ENCODE measurements around the gene MECP2. TPM values are rescaled to one million over a fixed set of nuclear protein-coding genes. Genes with fewer than 3 reads are reported as not detected.

The MECP2 gene
- total RNA-seq, 4 donors from 2014 or later: 22.1 to 53.1 (median 37.8) TPM

GRCh38 chrX:154115750-154116149 is 18.2 kb upstream of the MECP2 start:
- intact Hi-C loops (cut with DNase I; ENCODE audit: low total_unique reads): no loop called here
- Histone ChIP-seq H3K36me3 (no peaks in the 10 kb centered on the region), H3K4me3 (no peak overlapping the region), H3K27me3 (no peaks in the 10 kb centered on the region), H3K27ac (no peak overlapping the region), H3K9me3 (no peaks in the 10 kb centered on the region), H3K4me1 (no peaks in the 10 kb centered on the region)
- no peak for DNase-seq
- WGBS, 2 donors (ENCODE audit: low coverage in 1 of 2): 81% methylated on average over 5 of the region's 5 CpGs; no CpG with 5 or more reads in 1 of the 2 donors
- TF ChIP-seq POLR2AphosphoS5 (IDR thresholded peaks at IDR 0.05) (no peak), POLR2A (IDR thresholded peaks at IDR 0.05) (no peak), CTCF (IDR thresholded peaks at IDR 0.05) (no peak), EP300 (IDR thresholded peaks at IDR 0.05; ENCODE audit: low read depth) (no peak)
- in situ Hi-C loops (cut with MboI; ENCODE audit: low pct_ligation_motif_present in 1 of 4, low pct_unique_long_range_greater_than_20kb in 1 of 4, low sequenced_read_pairs in 3 of 4): no loop called here

- TF ChIP-seq CTCF (IDR thresholded peaks at IDR 0.05): no peak
- TF ChIP-seq EP300 (IDR thresholded peaks at IDR 0.05; ENCODE audit: low read depth): no peak
- TF ChIP-seq POLR2AphosphoS5 (IDR thresholded peaks at IDR 0.05): no peak
- no peak for TF ChIP-seq POLR2A (IDR thresholded peaks at IDR 0.05)
- WGBS, 2 donors (ENCODE audit: low coverage in 1 of 2): 87% methylated on average over 10 of the region's 10 CpGs; no CpG with 5 or more reads in 1 of the 2 donors
- no peaks in the 10 kb centered on the region for H3K36me3 ChIP-seq
- H3K27ac ChIP-seq: no peak overlapping the region
- H3K4me1 ChIP-seq: no peaks in the 10 kb centered on the region
- H3K27me3 ChIP-seq: no peaks in the 10 kb centered on the region
- H3K9me3 ChIP-seq: no peaks in the 10 kb centered on the region
- H3K4me3 ChIP-seq: no peak overlapping the region
- intact Hi-C loops (cut with DNase I; ENCODE audit: low total_unique reads): no loop called here
- in situ Hi-C loops (cut with MboI; ENCODE audit: low pct_ligation_motif_present in 1 of 4, low pct_unique_long_range_greater_than_20kb in 1 of 4, low sequenced_read_pairs in 3 of 4): no loop called here
- DNase-seq: no peak
Measured at GRCh38 chrX:154115071-154115470, 17.6 kb upstream of the MECP2 start.

- 90 to 100% methylated on average over 1 to 5 of the region's 5 CpGs for WGBS, 2 donors (ENCODE audit: low coverage in 1 of 2)
Measured at GRCh38 chrX:154114652-154115051, 17.1 kb upstream of the MECP2 start.

GRCh38 chrX:154113729-154114128 is 16.2 kb upstream of the MECP2 start:
- Histone ChIP-seq H3K27ac (no peak overlapping the region), H3K4me3 (no peak overlapping the region), H3K27me3 (no peaks in the 10 kb centered on the region), H3K4me1 (no peaks in the 10 kb centered on the region), H3K9me3 (no peaks in the 10 kb centered on the region), H3K36me3 (no peaks in the 10 kb centered on the region)
- in situ Hi-C loops (cut with MboI; ENCODE audit: low pct_ligation_motif_present in 1 of 4, low pct_unique_long_range_greater_than_20kb in 1 of 4, low sequenced_read_pairs in 3 of 4): no loop called here
- intact Hi-C loops (cut with DNase I; ENCODE audit: low total_unique reads): no loop called here
- 66 to 100% methylated on average over 1 to 6 of the region's 6 CpGs for WGBS, 2 donors (ENCODE audit: low coverage in 1 of 2)
- DNase-seq: no peak
- no peak for TF ChIP-seq CTCF (IDR thresholded peaks at IDR 0.05)
- no peak for TF ChIP-seq POLR2AphosphoS5 (IDR thresholded peaks at IDR 0.05)
- TF ChIP-seq POLR2A (IDR thresholded peaks at IDR 0.05): no peak
- no peak for TF ChIP-seq EP300 (IDR thresholded peaks at IDR 0.05; ENCODE audit: low read depth)

More at GRCh38 chrX:154114652-154115051, 17.1 kb upstream of the MECP2 start:
- in situ Hi-C loops (cut with MboI; ENCODE audit: low pct_ligation_motif_present in 1 of 4, low pct_unique_long_range_greater_than_20kb in 1 of 4, low sequenced_read_pairs in 3 of 4) (no loop called here), intact Hi-C loops (cut with DNase I; ENCODE audit: low total_unique reads) (no loop called here)
- H3K27ac ChIP-seq: no peak overlapping the region
- no peak overlapping the region for H3K4me3 ChIP-seq
- TF ChIP-seq EP300 (IDR thresholded peaks at IDR 0.05; ENCODE audit: low read depth): no peak
- TF ChIP-seq POLR2AphosphoS5 (IDR thresholded peaks at IDR 0.05): no peak
- no peak for TF ChIP-seq CTCF (IDR thresholded peaks at IDR 0.05)
- TF ChIP-seq POLR2A (IDR thresholded peaks at IDR 0.05): no peak
- no peaks in the 10 kb centered on the region for H3K27me3 ChIP-seq
- H3K9me3 ChIP-seq: no peaks in the 10 kb centered on the region
- no peaks in the 10 kb centered on the region for H3K4me1 ChIP-seq
- H3K36me3 ChIP-seq: no peaks in the 10 kb centered on the region
- no peak for DNase-seq
